Hepatic stellate cell (primary cell): ENCODE results near the gene PIGS.

Experiments used
- DNase-seq: peaks from one replicate; pipeline ENCODE4 v3.0.0; 2011; ENCODE audit warnings: low spot score

The PIGS gene

DNA sequence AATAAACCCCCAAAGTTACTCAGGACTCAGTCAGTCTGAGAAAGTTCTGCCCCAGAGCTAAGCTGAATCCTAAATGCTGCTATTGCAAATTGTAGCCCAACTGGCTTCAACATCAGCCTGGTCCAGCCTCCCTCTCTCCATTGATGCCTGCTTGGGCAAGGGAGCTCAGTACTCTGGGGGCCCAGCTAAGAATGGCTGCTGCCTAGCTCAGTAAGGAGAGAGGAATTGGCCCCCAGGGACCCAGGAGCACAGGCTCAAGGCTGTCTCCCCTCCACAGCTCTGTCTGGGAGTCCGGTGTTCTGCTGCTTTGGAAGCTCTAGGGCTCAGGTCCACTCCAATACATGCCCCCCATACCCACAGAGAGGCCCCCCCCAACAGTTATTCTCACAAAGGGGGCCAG lies 20.5 kb downstream of the PIGS start:
- DNase-seq = no peak

DNA sequence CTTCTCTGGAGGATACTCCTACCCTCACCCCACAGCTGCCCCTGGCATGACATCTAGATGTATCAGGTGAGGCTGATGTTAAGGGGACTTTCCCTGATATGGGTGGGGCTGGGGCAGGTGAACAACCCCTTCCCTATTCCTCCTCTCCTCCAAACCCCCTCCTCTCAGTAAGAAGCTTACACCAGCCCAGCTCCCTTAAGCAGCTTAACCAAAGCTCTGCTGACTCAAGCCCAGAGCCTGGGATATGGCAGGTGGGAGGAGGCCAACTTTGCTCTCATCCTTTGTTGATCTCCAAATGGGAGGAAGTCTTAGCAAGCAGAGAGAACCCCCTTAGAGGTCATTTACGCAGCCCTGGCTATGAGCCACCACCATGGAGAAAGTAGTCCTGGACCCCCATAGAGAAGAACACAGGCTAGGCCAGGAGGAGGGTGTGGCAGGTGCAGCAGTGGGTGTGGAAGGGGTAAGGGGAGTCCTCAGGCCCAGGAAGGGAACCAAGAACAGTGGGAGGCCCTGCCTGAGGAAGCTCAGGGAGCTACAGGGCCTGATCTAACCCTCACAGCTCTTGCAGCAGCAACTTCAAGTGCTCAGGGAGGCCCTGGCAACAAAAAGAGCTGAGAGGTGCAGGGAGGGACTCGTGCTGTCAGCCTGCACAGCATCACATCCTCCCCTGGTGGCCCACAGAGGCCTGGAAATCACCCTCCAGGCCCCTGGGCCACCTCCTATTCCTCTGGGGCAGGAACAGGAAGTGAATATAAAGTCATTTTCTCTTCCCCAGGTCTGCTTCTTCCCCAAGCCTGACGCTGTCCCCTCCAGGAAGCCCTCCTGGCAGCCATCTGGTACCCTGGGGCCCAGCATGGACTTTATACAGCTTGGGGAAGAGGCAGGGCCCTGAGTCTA lies 21.8 kb downstream of the PIGS start:
- DNase-seq = no peak

DNA sequence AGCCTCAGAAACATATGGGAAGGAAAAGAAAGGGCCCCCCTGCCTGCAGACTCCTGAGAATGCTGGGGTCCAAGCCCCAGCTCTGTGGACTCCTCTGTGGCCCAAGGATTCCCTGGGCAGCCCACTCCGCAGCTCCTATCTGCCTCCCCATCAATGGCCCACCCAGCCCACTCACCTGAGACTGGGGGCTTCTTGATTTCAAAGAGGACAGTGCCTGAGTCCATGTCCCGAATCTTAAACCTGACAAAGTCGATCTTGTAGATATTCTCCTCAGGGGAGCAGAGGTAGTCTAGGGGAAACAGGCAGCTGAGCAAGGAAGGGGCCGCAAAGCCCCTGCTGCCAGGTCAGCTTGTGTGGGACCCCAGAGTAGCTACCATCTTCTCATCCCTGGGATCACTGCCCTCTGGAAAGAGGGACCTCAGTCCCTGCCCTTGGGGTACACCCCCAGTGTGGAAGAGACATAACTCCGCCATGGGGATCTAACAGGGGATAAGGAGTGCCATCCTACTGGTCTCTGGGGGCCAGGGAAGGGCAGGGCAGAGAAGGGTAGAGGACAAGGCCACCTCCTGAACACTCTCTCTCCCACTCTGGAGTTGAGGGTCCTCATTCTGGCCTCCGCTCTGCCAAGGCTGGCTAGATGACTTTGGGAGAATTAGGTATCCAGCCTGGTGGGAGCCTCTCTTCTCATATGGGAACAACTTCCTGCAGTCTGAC lies 22.8 kb downstream of the PIGS start:
- DNase-seq = no peak

DNA sequence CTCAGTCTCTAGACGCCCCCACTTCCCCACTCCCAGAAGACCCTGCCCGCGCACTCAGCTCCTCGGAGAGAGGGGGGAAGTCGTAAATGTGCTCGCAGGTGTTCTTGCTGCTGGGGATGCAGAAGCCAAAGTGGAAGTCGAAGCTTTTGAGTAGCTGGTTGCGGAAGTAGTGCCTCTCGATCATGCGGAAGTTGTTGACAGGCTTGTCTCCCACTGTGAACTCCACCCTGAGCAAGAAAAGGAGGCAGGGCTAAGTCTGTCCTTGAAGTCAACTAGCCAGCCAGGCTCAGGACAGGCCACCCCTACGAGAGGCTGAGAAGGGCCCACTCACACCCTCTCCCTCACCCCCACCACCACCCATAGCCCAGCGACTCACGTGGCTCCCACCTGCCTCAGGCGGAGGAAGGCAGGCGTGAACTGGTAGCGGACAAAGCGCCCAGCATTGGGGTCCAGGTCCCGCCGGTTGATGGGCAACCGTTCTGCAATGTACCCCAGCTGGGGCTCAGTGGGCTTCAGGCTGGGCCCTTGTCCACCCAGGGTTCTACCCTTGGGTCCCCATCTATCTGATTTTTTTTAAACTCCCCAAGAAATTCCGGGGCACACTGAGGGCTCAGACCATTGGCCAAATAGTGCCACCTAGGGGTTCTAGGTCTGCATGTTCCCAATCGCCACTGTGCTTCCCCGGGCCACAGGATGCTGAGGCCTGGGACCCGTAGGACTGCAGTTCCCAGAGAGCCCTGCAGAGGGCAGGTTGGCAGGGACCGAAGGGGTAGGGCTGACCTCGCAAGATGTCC lies 23.5 kb downstream of the PIGS start:
- DNase-seq = peak; percentile 91

DNA sequence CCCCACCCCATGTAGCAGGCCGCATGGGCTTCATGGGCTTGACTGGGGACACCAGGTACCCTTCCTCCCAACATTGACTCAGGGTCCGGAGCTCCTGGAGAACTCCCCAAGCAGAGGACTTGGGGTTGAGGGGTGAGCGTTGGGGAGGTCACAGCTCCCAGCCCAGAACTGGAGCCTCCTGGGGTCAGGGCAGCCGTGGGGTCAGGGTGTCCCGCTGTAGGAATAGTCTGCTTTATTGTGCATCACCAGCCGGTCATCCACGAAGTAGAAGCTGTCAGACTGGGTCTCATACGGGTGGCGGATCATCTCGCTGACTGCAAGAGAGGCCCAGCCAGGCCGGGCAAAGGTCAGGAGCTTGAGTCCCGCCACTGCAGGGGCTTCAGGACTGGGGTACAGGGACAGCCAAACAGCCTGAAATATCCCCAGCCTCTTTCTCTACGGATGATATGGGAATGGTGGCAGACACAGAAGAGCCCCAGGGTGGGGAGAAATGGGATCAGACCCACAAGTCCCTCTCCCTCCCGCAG lies 24.2 kb downstream of the PIGS start:
- no peak for DNase-seq

DNA sequence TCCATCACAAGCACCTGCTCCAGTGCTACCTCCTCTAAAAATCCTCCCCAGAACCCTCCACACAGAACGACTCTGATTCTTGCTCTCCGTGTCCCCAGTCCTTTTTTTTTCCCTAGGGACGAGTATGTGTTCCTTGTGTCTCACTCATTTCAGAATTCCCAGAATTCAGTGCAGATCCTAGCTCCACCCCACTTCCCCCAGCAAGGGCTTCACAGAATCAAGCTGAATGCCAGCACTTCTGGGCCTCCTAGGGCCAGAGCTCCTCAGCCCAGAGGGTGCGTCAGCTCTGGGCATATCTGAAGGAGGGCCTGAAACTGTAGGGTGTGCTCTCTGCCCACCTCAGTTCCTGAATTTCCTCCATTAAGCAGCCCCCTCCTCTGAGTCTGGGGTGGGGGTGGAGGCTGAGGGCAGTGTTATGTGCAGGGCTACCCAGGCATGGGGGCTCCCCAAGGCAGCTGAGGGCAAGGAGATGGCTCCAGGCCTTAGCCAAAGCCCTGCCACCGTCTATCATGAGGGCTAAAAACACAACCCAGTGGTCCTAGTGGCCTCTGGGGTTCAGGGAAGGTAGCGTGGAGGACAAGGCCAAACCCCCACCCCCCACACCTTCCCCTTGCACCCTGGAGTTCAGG lies 25.4 kb downstream of the PIGS start:
- DNase-seq = no peak

DNA sequence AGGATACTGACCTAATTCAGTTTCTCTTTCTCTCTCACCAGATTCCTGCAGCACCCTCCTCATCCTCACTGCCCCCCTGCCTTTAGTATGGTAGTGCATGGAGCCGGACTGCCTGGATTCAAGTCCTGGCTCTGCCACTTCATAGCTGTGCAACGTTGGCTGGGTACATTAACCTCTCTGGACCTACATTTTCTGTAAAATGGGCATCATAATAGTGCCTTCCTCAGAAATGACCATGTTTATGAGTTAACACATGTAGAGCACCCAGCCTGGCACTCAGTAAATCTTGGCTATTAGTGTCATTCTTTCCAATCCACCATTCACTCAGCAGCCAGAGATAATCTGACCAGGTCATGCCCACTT lies 26.2 kb downstream of the PIGS start:
- no peak for DNase-seq

DNA sequence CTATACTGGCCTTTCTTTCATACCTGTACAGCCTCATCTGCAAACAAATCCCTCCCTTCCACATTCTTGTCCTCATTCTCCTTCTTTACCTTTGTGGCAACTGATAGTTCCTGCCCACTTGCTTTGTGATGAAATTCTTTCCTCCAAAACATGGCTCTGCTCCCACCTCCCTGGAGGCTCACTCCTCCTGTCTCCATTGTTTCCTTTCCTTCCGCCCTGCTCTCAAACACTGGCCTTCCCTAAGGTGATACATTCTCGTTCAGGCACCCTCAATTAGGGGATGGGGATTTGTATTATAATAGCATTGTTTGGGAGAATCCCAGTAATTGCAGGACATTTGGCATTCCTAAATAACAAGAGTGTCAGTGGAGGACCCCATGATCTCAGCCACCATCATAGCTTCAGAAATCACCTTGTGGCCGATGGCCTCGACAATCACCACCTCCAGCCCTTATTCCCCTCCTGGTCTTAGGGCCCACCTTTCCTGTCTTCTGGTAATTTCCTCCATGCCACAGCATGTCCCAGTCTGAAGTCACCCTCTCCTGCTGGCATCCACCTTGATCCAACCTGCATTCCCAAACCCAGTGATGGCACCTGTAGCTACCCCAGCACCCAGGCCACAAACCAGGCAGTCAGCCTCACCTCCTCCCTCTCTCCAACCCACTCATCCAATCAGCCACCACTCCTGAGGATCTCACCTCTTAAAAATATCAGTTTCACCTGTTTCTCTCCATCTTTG lies 26.8 kb downstream of the PIGS start:
- no peak for DNase-seq

DNA sequence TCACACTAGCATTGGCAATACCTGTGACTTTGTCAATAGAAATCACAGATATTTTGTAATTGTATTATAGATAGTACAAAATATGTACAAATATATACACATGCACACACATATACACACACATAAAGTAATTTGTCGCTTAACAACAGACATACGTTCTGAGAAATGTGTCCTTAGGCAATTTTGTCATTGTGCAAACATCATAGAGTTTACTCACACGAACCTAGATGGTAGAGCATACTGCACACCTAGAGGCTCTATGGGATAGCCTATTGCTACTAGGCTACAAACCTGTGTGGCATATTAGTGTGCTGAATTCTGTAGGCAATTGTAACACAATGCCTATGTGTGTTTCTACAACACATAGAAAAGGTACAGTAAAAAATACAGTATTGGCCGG lies 29.9 kb downstream of the PIGS start:
- DNase-seq = no peak

DNA sequence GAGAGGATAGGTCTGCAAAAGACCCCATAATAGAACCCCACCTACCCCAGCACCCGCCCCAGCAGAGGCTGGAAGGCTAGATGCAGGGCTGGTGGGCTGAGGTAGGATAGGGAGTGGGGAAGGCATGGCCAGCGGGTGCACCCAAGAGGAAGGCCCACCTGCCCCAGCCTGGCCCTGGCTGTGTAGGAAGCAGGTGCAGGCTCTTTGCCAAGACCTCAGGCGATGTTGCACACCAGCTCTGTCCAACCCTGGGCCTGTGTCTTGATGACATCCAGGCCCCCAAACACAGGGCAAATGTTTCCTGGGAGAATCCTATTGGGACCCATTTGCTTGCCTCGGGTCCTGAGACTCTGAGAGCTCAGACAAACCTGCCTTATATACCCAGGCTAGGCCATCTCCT lies 31.1 kb downstream of the PIGS start:
- DNase-seq = no peak

DNA sequence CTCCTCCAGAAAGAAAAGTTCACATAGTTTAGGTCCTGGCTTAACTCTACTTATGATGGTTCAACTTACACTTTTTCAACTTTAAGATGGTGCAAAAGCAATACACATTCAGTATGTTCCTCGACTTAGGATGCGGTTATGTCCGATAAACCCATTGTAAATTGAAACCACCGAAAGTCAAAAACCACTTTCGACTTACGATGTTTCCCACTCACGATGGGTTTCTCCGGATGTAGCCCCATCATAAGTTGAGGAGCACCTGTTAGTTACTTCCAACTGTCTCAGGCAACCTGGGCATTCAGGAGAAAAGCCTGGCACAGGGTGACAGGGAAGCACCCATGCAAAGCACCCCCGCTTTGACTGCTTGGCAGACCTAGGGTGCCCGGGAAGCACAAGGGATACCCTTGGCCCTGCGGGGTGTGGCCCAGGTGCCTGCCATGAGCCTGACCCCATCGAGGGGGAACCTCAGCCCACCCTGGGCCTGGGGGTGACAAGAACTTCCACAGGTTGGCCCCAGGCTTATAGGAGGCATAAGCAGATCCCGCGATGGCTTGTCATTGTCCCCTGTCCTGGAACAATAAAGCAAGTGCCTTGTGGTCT lies 32.9 kb downstream of the PIGS start:
- no peak for DNase-seq

DNA sequence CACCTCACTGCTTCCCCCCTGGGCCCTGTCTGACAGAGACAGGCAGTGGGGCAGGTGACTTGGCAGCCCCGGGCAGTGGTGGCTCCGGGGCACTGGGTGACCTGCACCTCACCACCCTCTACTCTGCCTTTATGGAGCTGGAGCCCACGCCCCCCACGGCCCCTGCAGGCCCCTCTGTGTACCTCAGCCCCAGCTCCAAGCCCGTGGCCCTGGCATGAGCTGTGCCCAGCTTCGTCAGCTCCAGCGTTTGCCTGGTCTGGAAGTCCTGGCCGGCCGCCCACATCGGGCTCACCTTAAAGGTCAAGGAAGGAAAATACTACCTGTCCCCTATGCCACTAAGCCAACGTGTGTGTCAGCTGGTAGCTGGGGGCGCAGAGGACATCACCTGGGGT lies 34.1 kb downstream of the PIGS start:
- no peak for DNase-seq

DNA sequence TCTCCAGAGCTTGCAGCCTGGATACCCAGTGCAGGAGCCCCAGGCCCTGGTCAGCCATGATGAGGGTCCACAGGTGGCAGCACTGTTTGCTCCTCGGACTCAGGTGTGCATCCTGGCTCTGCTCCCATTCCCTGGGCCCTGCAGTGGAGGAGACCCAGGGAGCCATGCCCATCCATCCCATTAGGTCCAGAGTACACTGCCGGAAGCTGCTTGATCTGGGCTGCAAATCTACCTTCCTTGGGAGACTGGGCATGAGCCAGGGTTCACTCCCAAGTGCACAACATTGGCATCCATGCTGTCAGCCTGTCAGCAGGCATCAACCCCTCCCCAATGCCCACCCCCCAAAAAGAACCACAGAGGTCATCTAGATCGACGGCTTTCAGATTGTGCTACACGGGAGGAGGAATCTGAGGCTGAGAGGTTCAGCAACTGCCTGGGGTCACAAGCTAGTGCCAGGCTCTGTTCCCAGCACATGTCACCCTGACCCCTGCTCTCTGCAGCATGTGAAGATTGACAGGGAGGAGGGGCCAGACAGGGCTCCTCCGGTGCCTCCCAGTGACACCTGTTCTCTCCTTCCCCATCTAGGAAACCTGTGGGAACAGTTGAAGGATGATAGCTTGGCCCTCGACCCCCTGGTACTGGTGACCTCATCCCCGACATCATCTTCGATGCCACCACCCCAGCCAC lies 34.6 kb downstream of the PIGS start:
- DNase-seq = no peak

DNA sequence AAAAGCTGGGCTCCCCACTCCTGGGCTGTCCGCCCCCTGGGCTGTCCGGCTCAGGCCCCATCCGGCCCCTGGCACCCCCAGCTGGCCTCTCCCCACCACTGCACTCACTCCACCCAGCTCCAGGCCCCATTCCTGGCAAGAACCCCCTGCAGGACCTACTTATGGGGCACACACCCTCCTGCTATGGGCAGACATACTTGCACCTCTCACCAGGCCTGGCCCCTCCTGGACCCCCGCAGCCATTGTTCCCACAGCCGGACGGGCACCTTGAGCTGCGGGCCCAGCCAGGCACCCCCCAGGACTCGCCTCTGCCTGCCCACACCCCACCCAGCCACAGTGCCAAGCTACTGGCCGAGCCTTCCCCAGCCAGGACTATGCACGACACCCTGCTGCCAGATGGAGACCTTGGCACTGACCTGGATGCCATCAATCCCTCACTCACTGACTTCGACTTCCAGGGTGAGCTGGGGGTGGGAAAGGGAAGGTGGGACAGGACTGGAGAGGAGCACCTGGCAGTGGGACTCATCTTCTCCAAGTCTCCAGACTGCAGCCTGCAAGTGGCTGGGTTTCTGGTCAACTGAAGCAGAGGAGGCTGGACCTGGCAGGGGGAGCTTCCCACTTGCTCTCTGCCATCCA lies 36.5 kb downstream of the PIGS start:
- no peak for DNase-seq

DNA sequence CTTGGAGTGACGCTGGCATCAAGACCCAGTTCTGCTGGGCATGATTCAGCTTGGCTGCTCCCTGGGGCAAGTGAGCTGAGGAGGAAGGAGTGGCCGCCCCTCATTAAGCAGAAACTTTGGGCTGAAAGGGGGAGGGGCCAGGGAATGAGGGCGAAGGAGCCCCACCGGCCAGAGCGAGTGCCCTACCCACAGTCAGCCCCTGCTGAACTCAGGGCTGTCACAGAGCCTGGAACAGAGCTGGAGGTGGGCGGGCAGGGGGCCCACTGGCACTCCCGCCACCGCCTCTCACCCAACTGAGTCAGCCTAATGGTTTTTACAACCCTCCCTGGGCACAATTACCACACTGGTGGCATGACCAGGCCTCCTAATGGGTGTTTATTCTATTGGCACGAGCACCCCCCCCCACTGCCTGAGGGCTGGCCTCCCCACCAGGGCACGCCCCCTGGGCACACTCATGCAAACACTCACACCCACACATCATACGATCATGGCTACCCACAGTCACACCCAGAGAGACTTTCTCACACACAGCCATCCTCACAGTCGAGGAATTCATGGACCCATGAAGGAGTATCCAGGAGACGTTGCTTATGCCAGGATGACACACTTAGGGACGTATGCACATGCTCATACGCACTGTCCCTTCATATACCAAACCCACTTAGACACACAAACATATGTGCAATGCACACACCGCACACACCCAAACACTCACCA lies 38.1 kb downstream of the PIGS start:
- DNase-seq = no peak

DNA sequence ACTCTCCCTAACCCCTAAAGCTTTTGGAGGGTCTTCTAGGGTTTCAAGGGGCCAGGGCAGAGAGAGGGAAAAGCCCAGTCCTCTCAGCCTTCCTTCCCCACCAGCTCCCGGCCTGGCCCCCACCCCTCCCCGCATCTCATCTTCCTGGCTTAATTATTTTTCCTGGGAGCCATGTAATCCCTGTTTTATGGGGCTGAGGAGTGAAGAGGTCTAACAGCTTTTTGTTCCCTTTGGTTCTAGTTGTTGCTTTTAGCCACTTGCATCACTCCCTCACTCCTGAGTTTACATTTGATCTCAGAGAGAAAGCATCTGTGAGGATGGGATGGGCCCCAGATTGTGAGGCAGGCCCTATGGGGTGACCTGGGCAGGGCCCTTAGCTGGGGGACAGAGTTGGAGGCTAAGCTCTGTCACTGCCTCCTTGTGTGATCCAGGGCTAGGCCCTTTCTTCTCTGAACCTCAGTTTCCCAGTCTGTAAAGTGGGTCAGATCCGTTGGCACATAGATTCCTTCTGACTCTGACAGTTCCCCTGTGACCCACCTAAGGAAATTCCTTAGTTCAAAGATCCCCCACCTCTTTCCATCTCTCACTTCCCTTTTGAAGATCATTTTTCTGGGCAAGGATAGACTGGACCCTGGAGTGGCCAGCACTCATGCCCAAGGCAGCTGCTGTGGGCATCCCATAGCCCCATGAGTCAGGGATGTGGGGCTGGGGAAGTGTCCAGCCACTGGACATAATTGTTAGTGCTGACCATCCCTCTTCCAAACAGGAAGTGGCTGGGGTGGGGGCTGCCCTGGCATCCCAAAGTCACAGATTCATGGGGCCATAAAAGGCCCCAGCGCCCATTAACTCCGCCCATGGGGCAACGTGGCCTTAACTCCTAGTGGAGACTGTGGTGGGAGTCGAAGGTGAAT lies 39.0 kb downstream of the PIGS start:
- DNase-seq = no peak

DNA sequence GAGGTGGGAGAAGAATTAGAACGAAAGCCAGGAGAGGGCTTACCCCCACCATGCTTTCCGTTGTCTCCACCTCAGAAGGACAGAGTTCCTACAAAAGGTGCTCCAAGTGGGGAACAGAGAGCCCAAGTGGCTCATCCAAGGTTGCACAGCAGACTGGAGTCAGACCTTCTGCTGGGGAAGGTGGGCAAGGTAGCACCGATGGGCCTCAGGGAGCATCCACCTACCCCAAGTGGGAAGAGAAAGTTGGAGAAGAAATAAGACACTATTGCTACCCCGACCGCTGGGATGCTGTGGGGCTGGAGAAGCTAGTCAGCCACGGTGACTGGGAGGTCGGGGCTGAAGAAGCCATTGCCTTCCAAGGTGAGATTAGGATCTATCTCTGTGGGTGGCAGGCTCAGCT lies 40.4 kb downstream of the PIGS start:
- DNase-seq = no peak

DNA sequence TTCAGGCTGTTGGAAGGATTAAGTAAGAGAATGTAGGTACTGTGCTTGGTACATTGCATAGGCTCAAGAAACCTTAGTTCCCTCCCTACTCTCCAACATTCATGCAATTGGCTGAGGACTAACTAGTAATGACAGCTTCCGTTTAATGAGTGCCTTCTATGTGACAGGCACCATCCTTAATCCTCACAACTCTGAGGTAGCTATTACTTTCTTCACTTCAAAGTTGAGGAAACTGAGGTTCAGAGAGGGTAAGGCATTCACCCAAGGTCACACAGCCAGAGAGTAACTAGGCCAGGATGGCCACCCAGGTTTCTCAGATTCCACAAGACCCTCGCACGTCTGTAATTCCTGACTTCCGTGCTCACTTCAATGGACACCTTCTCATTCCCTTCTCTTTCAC lies 41.1 kb downstream of the PIGS start:
- DNase-seq = no peak
